Sigmoid colon (tissue), 7 donors: ENCODE results near the gene USP13. TPM values are rescaled to one million over a fixed set of nuclear protein-coding genes. Genes with fewer than 3 reads are reported as not detected.
"Not testable (repeated sequence)": the region's sequence is repeated elsewhere in the genome, so short reads cannot be mapped to it uniquely, and the experiment has no call there.

ENCODE experiments used
- DNase-seq: peaks from one replicate; pipeline ENCODE4 v3.0.0-alpha.2; 2019
- H3K27ac ChIP-seq, 4 donors: fragments of 200-600 bp; sonication (generic); one replicate each; pipeline ENCODE4 v1.5.1; 2016 to 2019; ENCODE audit warnings: mild to moderate bottlenecking in 1 of 4
- H3K27me3 ChIP-seq, 3 donors: fragments of 200-600 bp; sonication (generic); one replicate each; pipeline ENCODE4 v1.5.1; 2019; ENCODE audit warnings: mild to moderate bottlenecking in 1 of 3
- H3K36me3 ChIP-seq, 4 donors: fragments of 200-600 bp; sonication (generic); one replicate each; pipeline ENCODE4 v1.5.1; 2016 to 2019
- H3K4me1 ChIP-seq, 4 donors: fragments of 200-600 bp; sonication (generic); one replicate each; pipeline ENCODE4 v1.5.1; 2017 to 2019
- H3K4me3 ChIP-seq, 4 donors: fragments of 200-600 bp; sonication (generic); one replicate each; pipeline ENCODE4 v1.5.1; 2017 to 2019; ENCODE audit warnings: mild to moderate bottlenecking in 2 of 4, moderate library complexity in 1 of 4
- H3K9me3 ChIP-seq, 4 donors: fragments of 200-600 bp in 3 of 4; sonication (generic) in 3 of 4; one replicate each; pipeline versions ENCODE4 v1.5.1 to v1.6.1; 2013 to 2019
- CTCF ChIP-seq, 4 experiments: fragments of 450-650 bp in 3 of 4; fragments of 200-600 bp in 1 of 4; IDR thresholded peaks; one replicate each; pipeline ENCODE4 v1.5.1; 2016 to 2019; ENCODE audit warnings: antibody characterized with exemption in 4 of 4, mild to moderate bottlenecking in 3 of 4, moderate library complexity in 2 of 4
- EP300 ChIP-seq, 4 donors: sonication (generic); formaldehyde crosslinking; IDR thresholded peaks; one replicate each; pipeline ENCODE4 v1.6.1; 2017; ENCODE audit warnings: antibody characterized with exemption in 4 of 4
- POLR2A ChIP-seq, 2 donors: fragments of 450-650 bp; IDR thresholded peaks; one replicate each; pipeline ENCODE4 v1.6.1; 2016; ENCODE audit warnings: antibody characterized with exemption in 2 of 2, mild to moderate bottlenecking in 2 of 2, moderate library complexity in 2 of 2
- POLR2AphosphoS5 ChIP-seq, 4 donors: sonication (generic); formaldehyde crosslinking; IDR thresholded peaks; one replicate each; pipeline ENCODE4 v1.6.1; 2017; ENCODE audit warnings: antibody characterized with exemption in 4 of 4
- WGBS, 2 donors: extraction: QIAGEN DNeasy Blood & Tissue Kit; methylation state at CpG; one replicate each; pipeline ENCODE4 v1.1.7; 2013; 5-methylcytosine and 5-hydroxymethylcytosine counted together
- intact Hi-C: fragments of 100-400 bp; cut with DNase I; formaldehyde crosslinking; loops from one replicate; pipeline ENCODE4 v1.15.1; 2023
- polyA plus RNA-seq, 3 donors: library from polyadenylated mRNA; stranded (reverse); fragments of 200-250 nt; gene quantifications; one replicate each; pipeline ENCODE4 v1.2.3, GENCODE V29; 2013
- total RNA-seq, 4 donors: library from RNA; depleted of rRNA; stranded (reverse); fragments of >200 nt; gene quantifications; one replicate each; pipeline ENCODE4 v1.1.0, GENCODE V29; 2016
- donor health status: healthy with polysubstance abuse.
- donor health status: Bipolar disorder and iron deficiency.
- donor health status: healthy.

The USP13 gene
- total and polyA plus RNA-seq, 7 donors, result 0.69 to 11.1 (median 7.2) TPM

- DNase-seq, result no peak
- no peak for TF ChIP-seq POLR2A (IDR thresholded peaks at IDR 0.05)
- no peak for TF ChIP-seq EP300 (IDR thresholded peaks at IDR 0.05)
- TF ChIP-seq POLR2AphosphoS5 (IDR thresholded peaks at IDR 0.05), result no peak
- no peak for TF ChIP-seq CTCF (IDR thresholded peaks at IDR 0.05)
- no peaks in the 10 kb centered on the region for H3K27me3 ChIP-seq
- peaks cover 0 to 40% (median 3%) of the 10 kb centered on the region in 4 donors for H3K36me3 ChIP-seq
- H3K27ac ChIP-seq, result no peak overlapping the region
- peaks cover 0 to 3% (median 0%) of the 10 kb centered on the region in 4 donors for H3K9me3 ChIP-seq
- intact Hi-C loops, result no loop called here
- H3K4me1 ChIP-seq, result no peaks in the 10 kb centered on the region
- no peak overlapping the region for H3K4me3 ChIP-seq
- 82 to 87% methylated on average over 4 of the region's 4 CpGs for WGBS, 2 donors
Observed at GRCh38 chr3:179771797-179772196, 119.0 kb downstream of the USP13 start.

- no peak for DNase-seq
- intact Hi-C loops, result no loop called here
- no peak overlapping the region for H3K4me3 ChIP-seq
- no peak for TF ChIP-seq CTCF (IDR thresholded peaks at IDR 0.05)
- TF ChIP-seq EP300 (IDR thresholded peaks at IDR 0.05), result no peak
- TF ChIP-seq POLR2A (IDR thresholded peaks at IDR 0.05), result no peak
- no peak for TF ChIP-seq POLR2AphosphoS5 (IDR thresholded peaks at IDR 0.05)
- 86 to 91% methylated on average over 5 of the region's 5 CpGs for WGBS, 2 donors
- no peak overlapping the region for H3K27ac ChIP-seq
- H3K4me1 ChIP-seq, result no peaks in the 10 kb centered on the region
- peaks cover 0 to 3% (median 0%) of the 10 kb centered on the region in 4 donors for H3K9me3 ChIP-seq
- H3K27me3 ChIP-seq, result no peaks in the 10 kb centered on the region
- H3K36me3 ChIP-seq, result peaks cover 0 to 35% (median 3%) of the 10 kb centered on the region in 4 donors
Observed at GRCh38 chr3:179772297-179772696, 119.5 kb downstream of the USP13 start.

GRCh38 chr3:179775416-179776122, 122.7 kb downstream of the USP13 start:
- H3K4me1 ChIP-seq, result no peaks in the 10 kb centered on the region
- 98% methylated on average over 28 of the region's 28 CpGs for WGBS, 2 donors
- DNase-seq, result no peak
- H3K9me3 ChIP-seq, result peaks cover 0 to 3% (median 0%) of the 10 kb centered on the region in 4 donors
- no peak for TF ChIP-seq POLR2AphosphoS5 (IDR thresholded peaks at IDR 0.05)
- no peak for TF ChIP-seq POLR2A (IDR thresholded peaks at IDR 0.05)
- TF ChIP-seq CTCF (IDR thresholded peaks at IDR 0.05), result no peak
- no peak for TF ChIP-seq EP300 (IDR thresholded peaks at IDR 0.05)
- H3K36me3 ChIP-seq, result peaks cover 0 to 26% (median 0%) of the 10 kb centered on the region in 4 donors
- intact Hi-C loops, result no loop called here
- H3K27ac ChIP-seq, result no peak overlapping the region
- H3K27me3 ChIP-seq, result no peaks in the 10 kb centered on the region
- no peak overlapping the region for H3K4me3 ChIP-seq

GRCh38 chr3:179782841-179783240, 130.0 kb downstream of the USP13 start:
- H3K4me3 ChIP-seq, intact Hi-C loops, H3K9me3 ChIP-seq, DNase-seq, H3K4me1 ChIP-seq, H3K27ac ChIP-seq, H3K27me3 ChIP-seq: not testable (repeated sequence)
- peaks cover 0 to 29% (median 9%) of the 10 kb centered on the region in 4 donors for H3K36me3 ChIP-seq
- WGBS, 2 donors, result 95 to 98% methylated on average over 5 of the region's 5 CpGs

- 89 to 98% methylated on average over 1 of the region's 1 CpG for WGBS, 2 donors
- intact Hi-C loops, result no loop called here
- no peaks in the 10 kb centered on the region for H3K27me3 ChIP-seq
- H3K4me3 ChIP-seq, result no peak overlapping the region
- no peak for DNase-seq
- H3K36me3 ChIP-seq, result peaks cover 0 to 25% (median 0%) of the 10 kb centered on the region in 4 donors
- no peaks in the 10 kb centered on the region for H3K9me3 ChIP-seq
- H3K27ac ChIP-seq, result no peak overlapping the region
- no peaks in the 10 kb centered on the region for H3K4me1 ChIP-seq
- TF ChIP-seq EP300 (IDR thresholded peaks at IDR 0.05), result no peak
- no peak for TF ChIP-seq CTCF (IDR thresholded peaks at IDR 0.05)
- TF ChIP-seq POLR2A (IDR thresholded peaks at IDR 0.05), result no peak
- no peak for TF ChIP-seq POLR2AphosphoS5 (IDR thresholded peaks at IDR 0.05)
Observed at GRCh38 chr3:179788996-179789395, 136.2 kb downstream of the USP13 start.
